Measurements from ENCODE around the gene C3orf20.
"Not testable (repeated sequence)": the region's sequence is repeated elsewhere in the genome, so short reads cannot be mapped to it uniquely, and the experiment has no call there.

Gene C3orf20

DNA sequence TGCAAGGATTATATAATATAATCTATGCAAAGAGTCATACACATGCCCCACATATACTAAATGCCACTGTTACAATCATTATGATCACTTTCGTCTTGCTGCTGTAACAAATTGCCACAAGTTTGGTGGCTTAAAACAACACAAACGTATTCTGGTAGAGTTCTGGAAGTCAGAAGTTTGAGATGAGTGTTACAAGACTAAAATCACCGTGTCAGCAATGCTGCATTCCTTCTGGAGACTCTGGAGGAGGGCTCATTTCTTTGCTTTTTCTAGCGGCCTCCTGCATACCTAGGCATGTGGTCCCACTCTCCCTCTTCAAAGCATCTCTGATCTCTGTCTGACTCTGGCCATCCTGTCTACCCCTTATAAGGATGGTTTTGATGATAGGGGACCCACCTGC, 24.7 kb upstream of the C3orf20 start:
- H3K4me1 ChIP-seq (ENCODE audit: control insufficient read depth, insufficient read depth, low read length) = no peaks in the 10 kb centered on the region
- peaks cover 10% of the 10 kb centered on the region for H3K36me3 ChIP-seq (ENCODE audit: control insufficient read depth, insufficient read depth, low read length)
- no peak overlapping the region for H3K9ac ChIP-seq (ENCODE audit: low read depth, low read length)
- H3K27me3 ChIP-seq (ENCODE audit: control insufficient read depth, insufficient read depth, low read length) = no peaks in the 10 kb centered on the region
- H3K4me3 ChIP-seq (ENCODE audit: low read depth, low read length) = no peak overlapping the region
- H3K27ac ChIP-seq (ENCODE audit: low read depth, low read length) = no peak overlapping the region
- H3K9me3 ChIP-seq (ENCODE audit: control insufficient read depth, insufficient read depth, low read length) = no peaks in the 10 kb centered on the region

DNA sequence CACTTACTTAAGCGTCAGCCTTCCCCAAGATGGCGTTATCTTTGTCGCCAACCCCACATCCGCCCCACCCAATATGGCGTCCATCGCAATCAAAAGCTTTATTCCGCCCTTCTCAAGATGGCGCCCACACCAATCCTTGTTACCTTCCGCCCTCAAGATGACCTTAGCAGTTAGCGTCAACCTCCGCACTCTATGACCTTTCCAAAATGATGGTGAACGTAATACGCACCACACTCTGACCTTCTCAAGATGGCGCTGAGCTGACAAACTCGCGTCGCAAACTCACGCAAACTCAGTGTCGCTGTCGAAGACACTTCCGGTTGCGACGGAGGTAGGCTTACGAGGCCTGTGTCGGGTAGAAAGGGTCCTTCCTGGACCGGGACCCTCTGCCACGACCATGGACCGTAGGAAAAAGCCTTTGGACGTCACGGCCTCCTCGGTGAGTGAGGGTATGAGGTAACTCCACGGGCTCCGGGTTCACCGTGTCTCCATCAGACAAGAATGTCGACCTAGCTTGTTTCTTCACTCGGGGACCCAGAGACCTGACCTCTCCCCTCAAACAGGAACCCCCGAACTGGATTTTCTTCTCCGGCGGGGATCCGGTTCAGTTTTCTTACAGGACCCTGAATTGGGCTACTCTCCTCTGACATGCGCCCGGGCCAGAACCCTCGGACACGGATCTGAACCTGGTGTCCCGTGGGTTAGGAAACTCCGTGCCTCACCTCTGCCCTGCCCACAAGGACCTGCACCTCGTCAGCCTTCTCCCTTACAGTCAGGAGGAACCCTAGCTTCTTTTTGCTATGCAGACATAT, 23.3 kb upstream of the C3orf20 start, which contains the start of gene CCDC174:
Gene CCDC174 (plus strand): TSS at position 323 of the 812 bp plus-strand sequence. CDS start 75 bp downstream, at position 398.
- Histone ChIP-seq H3K4me1 (ENCODE audit: control insufficient read depth, insufficient read depth, low read length) (no peaks in the 10 kb centered on the region), H3K27ac (ENCODE audit: low read depth, low read length) (peak within 1 kb of the TSS; percentile 56), H3K4me3 (ENCODE audit: low read depth, low read length) (peak within 1 kb of the TSS; percentile 87), H3K36me3 (ENCODE audit: control insufficient read depth, insufficient read depth, low read length) (peaks cover 24% of the 10 kb centered on the region), H3K27me3 (ENCODE audit: control insufficient read depth, insufficient read depth, low read length) (no peaks in the 10 kb centered on the region), H3K9ac (ENCODE audit: low read depth, low read length) (peak within 1 kb of the TSS; percentile 78), H3K9me3 (ENCODE audit: control insufficient read depth, insufficient read depth, low read length) (no peaks in the 10 kb centered on the region)

DNA sequence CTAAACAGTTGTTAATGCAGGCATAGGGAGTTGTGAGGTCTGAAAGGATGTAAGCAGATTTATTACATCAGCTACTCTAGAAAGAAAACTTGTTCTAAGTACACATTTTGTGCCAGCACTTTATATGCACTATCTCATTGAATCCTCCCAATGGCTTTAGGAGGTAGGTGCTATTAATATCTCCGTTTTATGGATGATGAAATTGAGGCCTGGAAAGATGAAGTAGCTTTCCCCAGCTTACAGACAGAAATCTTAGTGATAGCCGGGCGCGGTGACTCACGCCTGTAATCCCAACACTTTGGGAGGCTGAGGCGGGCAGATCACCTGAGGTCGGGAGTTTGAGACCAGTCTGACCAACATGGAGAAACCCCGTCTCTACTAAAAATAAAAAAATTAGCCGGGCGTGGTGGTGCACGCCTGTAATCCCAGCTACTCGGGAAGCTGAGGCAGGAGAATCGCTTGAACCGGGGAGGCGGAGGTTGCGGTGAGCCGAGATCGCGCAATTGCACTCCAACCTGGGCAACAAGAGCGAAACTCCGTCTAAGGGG, 22.5 kb upstream of the C3orf20 start:
- H3K9ac ChIP-seq (ENCODE audit: low read depth, low read length) = peak overlapping the region; percentile 78; the same call in 1 of the 2 replicates
- peaks cover 32% of the 10 kb centered on the region for H3K36me3 ChIP-seq (ENCODE audit: control insufficient read depth, insufficient read depth, low read length)
- not testable (repeated sequence) for H3K9me3 ChIP-seq (ENCODE audit: control insufficient read depth, insufficient read depth, low read length); H3K27ac ChIP-seq (ENCODE audit: low read depth, low read length); H3K27me3 ChIP-seq (ENCODE audit: control insufficient read depth, insufficient read depth, low read length); H3K4me1 ChIP-seq (ENCODE audit: control insufficient read depth, insufficient read depth, low read length)
- peak overlapping the region; percentile 87 for H3K4me3 ChIP-seq (ENCODE audit: low read depth, low read length)

DNA sequence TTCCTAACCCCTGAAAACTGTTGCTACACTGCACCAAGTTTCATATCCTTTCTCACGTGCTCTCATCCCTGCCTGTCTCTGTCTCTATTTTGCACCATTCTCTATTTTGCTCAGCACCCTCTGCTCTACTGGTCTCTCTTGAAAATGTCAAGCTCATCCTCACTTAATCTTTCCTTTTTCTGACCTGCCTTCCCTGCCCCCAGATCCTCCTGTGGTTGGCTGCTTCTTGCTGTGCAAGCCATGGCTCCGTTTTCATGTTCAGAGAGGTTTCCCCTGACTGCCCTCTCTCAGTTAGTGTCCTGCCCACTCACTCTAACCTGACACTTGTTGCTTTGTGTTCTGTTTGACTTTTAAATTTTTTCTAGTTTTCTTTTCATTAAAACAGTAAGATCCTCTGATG, 17.4 kb upstream of the C3orf20 start:
- no peak overlapping the region for H3K9ac ChIP-seq (ENCODE audit: low read depth, low read length)
- no peak overlapping the region for H3K4me3 ChIP-seq (ENCODE audit: low read depth, low read length)
- H3K36me3 ChIP-seq (ENCODE audit: control insufficient read depth, insufficient read depth, low read length) = peaks cover 83% of the 10 kb centered on the region
- no peaks in the 10 kb centered on the region for H3K4me1 ChIP-seq (ENCODE audit: control insufficient read depth, insufficient read depth, low read length)
- H3K27ac ChIP-seq (ENCODE audit: low read depth, low read length) = no peak overlapping the region
- no peaks in the 10 kb centered on the region for H3K27me3 ChIP-seq (ENCODE audit: control insufficient read depth, insufficient read depth, low read length)
- no peaks in the 10 kb centered on the region for H3K9me3 ChIP-seq (ENCODE audit: control insufficient read depth, insufficient read depth, low read length)

DNA sequence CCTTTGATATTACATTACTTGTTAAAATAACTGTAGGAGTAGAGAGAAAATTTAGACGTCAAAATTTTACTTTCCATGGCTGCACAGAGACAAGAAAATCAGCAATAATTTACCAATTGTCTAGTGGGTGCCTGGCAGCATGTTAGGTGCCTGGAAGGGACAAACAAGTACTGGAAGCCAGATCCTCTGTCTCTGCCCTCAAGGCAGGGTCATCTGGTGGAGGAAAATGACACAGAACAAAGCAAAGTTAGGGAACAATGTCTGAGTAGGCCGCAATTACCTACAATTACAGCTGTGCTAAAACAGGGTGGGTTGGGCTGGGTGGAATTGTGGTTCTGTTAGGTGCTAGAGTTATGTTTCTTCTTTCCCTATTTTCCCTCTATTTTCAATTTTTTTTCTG, 16.0 kb upstream of the C3orf20 start:
- Histone ChIP-seq H3K4me1 (ENCODE audit: control insufficient read depth, insufficient read depth, low read length) (no peaks in the 10 kb centered on the region), H3K9me3 (ENCODE audit: control insufficient read depth, insufficient read depth, low read length) (no peaks in the 10 kb centered on the region), H3K27ac (ENCODE audit: low read depth, low read length) (no peak overlapping the region), H3K36me3 (ENCODE audit: control insufficient read depth, insufficient read depth, low read length) (peaks cover 97% of the 10 kb centered on the region), H3K4me3 (ENCODE audit: low read depth, low read length) (no peak overlapping the region), H3K27me3 (ENCODE audit: control insufficient read depth, insufficient read depth, low read length) (no peaks in the 10 kb centered on the region), H3K9ac (ENCODE audit: low read depth, low read length) (no peak overlapping the region)

DNA sequence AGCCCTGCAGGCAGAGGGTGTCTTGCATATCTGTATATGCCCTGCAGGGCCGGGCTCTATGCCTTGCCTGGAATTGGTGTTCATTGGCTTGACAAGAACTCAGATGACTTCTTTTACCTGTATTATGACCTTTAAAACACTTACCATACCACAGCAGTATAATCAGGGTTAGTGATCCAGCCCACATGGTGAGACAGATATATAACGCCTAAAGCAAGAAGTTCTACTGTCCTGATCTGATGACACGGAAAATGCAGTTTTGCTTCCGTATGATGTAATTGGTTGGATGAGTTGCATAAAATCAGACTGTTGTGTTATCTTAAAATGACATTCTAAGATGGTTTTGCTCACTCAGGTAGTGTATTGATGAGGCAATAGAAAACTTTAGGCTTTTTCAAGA, 14.0 kb upstream of the C3orf20 start:
- Histone ChIP-seq H3K9me3 (ENCODE audit: control insufficient read depth, insufficient read depth, low read length) (no peaks in the 10 kb centered on the region), H3K27me3 (ENCODE audit: control insufficient read depth, insufficient read depth, low read length) (no peaks in the 10 kb centered on the region), H3K4me1 (ENCODE audit: control insufficient read depth, insufficient read depth, low read length) (no peaks in the 10 kb centered on the region), H3K27ac (ENCODE audit: low read depth, low read length) (no peak overlapping the region), H3K36me3 (ENCODE audit: control insufficient read depth, insufficient read depth, low read length) (peaks cover 97% of the 10 kb centered on the region), H3K9ac (ENCODE audit: low read depth, low read length) (no peak overlapping the region), H3K4me3 (ENCODE audit: low read depth, low read length) (no peak overlapping the region)

DNA sequence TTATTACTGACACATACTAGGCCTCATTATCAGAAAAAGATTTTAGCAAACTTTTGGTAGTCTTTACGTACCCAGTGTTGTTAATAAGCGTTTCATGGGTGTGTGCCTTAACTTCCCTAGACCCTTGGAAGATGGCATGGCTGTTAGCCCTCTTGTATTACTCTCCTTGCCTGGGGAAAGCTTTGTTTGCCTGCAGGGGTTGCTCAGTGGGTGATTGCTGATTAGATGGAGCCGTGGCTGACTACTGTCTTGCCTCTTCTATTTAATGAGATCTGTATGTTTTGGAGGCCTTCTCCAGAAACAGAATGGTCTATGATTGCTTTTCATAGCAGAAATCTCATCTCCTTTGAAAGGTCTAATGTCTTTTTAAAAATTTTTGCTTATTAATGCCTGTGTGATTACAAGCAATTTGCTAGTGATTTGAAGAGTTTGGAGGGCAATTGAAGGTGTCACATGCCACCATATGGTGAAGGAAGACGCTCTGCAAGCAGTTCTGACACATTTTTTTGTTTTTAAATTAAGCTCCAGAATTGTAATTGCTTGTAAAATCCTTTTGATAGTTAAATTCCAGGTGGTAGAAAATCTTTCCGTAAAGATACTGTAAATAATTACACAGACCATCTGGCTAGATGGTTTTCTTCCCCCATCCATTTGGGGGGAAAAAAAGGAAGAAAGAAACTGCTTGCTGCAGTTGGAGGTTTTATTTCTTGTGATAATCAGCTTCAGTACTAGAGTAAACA, 11.4 kb upstream of the C3orf20 start:
- H3K27ac ChIP-seq (ENCODE audit: low read depth, low read length) = no peak overlapping the region
- no peaks in the 10 kb centered on the region for H3K27me3 ChIP-seq (ENCODE audit: control insufficient read depth, insufficient read depth, low read length)
- H3K9ac ChIP-seq (ENCODE audit: low read depth, low read length) = no peak overlapping the region
- no peaks in the 10 kb centered on the region for H3K9me3 ChIP-seq (ENCODE audit: control insufficient read depth, insufficient read depth, low read length)
- peaks cover 97% of the 10 kb centered on the region for H3K36me3 ChIP-seq (ENCODE audit: control insufficient read depth, insufficient read depth, low read length)
- no peak overlapping the region for H3K4me3 ChIP-seq (ENCODE audit: low read depth, low read length)
- H3K4me1 ChIP-seq (ENCODE audit: control insufficient read depth, insufficient read depth, low read length) = no peaks in the 10 kb centered on the region

DNA sequence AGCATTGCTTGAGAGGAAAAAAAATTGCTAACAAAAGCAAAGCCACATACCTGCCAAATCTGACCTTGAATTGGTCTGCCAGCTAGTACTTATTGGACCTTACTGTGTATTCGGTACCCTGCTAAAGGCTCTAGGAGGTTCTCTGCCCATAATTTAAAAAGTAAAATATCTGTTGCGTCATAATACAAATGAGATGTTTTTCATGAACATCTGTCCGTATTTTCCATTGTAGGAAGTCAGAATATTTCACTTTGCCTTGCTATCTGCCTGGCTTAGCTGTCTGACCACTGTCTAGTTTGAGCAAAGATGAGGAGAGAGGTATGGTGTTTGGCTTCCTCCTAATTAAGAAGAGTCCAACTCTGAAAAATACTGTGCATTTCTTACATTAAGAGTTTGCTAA, 10.8 kb upstream of the C3orf20 start:
- no peak overlapping the region for H3K9ac ChIP-seq (ENCODE audit: low read depth, low read length)
- peaks cover 97% of the 10 kb centered on the region for H3K36me3 ChIP-seq (ENCODE audit: control insufficient read depth, insufficient read depth, low read length)
- no peak overlapping the region for H3K27ac ChIP-seq (ENCODE audit: low read depth, low read length)
- H3K4me3 ChIP-seq (ENCODE audit: low read depth, low read length) = no peak overlapping the region
- H3K27me3 ChIP-seq (ENCODE audit: control insufficient read depth, insufficient read depth, low read length) = no peaks in the 10 kb centered on the region
- no peaks in the 10 kb centered on the region for H3K9me3 ChIP-seq (ENCODE audit: control insufficient read depth, insufficient read depth, low read length)
- H3K4me1 ChIP-seq (ENCODE audit: control insufficient read depth, insufficient read depth, low read length) = no peaks in the 10 kb centered on the region

DNA sequence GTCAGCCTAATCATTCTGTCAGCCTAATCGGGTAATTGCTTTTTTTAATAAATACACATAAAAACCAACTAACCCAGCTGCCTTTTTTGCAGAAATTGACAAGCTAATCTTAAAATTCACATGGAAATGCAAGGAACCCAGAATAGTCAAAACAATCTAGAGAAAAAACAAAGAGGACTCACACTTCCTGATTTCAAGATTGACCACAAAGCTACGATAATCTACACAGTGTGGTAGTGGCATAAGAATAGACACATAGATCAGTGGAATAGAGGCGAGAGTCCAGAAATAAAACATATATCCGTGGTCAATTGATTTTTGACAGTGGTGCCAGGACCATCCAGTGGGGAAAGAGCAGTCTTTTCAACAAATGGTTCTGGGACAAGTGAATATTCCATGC, 2.4 kb upstream of the C3orf20 start:
- no peaks in the 10 kb centered on the region for H3K9me3 ChIP-seq (ENCODE audit: control insufficient read depth, insufficient read depth, low read length)
- no peak overlapping the region for H3K27ac ChIP-seq (ENCODE audit: low read depth, low read length)
- no peaks in the 10 kb centered on the region for H3K27me3 ChIP-seq (ENCODE audit: control insufficient read depth, insufficient read depth, low read length)
- H3K4me3 ChIP-seq (ENCODE audit: low read depth, low read length) = no peak overlapping the region
- peaks cover 54% of the 10 kb centered on the region for H3K36me3 ChIP-seq (ENCODE audit: control insufficient read depth, insufficient read depth, low read length)
- H3K4me1 ChIP-seq (ENCODE audit: control insufficient read depth, insufficient read depth, low read length) = no peaks in the 10 kb centered on the region
- H3K9ac ChIP-seq (ENCODE audit: low read depth, low read length) = no peak overlapping the region

DNA sequence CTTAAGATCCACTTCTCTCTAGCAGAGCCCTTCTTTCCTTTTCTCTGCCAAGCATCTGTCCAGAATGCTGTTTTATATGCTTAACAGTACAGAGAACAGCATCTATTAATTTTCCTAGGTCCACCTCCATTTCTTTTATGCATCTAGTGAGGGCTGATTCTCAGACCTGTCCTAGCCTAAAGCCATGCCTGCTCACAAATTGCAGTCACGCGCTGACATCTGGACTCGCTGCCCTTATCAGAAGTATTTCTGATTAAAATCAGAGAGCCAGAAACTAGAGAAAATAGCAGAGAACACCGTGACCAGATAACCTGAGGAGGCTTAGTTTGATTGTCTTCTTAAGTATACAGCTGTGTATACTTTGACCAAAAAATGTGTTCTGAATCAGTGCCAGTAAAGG, 1.9 kb downstream of the C3orf20 start:
- Histone ChIP-seq H3K27me3 (ENCODE audit: control insufficient read depth, insufficient read depth, low read length) (no peaks in the 10 kb centered on the region), H3K4me1 (ENCODE audit: control insufficient read depth, insufficient read depth, low read length) (no peaks in the 10 kb centered on the region), H3K9ac (ENCODE audit: low read depth, low read length) (no peak overlapping the region), H3K36me3 (ENCODE audit: control insufficient read depth, insufficient read depth, low read length) (peaks cover 11% of the 10 kb centered on the region), H3K9me3 (ENCODE audit: control insufficient read depth, insufficient read depth, low read length) (peaks cover 9% of the 10 kb centered on the region), H3K27ac (ENCODE audit: low read depth, low read length) (no peak overlapping the region), H3K4me3 (ENCODE audit: low read depth, low read length) (no peak overlapping the region)

DNA sequence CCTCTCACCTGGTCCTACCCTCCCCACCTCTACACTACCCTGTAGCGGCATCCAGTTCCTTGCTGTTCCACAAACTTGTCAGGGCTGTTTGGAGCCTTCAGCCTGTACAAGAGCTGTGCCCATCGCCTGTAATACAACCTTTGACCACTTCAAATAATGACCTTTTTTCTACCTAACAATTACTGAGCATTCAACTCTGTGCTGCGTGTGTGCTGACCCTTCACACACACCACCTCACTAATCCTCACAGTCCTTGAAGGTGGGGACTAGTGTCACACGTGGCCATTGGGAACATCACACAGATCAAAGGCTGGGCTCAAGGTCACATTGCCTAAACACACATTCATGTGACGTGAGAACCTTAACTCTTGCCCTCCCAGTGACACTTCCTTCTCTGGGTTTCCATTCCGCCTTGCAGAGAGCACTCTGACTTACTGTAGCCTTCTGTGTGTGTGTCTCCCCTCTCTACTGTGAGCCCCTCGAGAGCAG, 3.1 kb downstream of the C3orf20 start:
- no peak overlapping the region for H3K9ac ChIP-seq (ENCODE audit: low read depth, low read length)
- H3K4me1 ChIP-seq (ENCODE audit: control insufficient read depth, insufficient read depth, low read length) = no peaks in the 10 kb centered on the region
- H3K9me3 ChIP-seq (ENCODE audit: control insufficient read depth, insufficient read depth, low read length) = peaks cover 9% of the 10 kb centered on the region
- H3K27me3 ChIP-seq (ENCODE audit: control insufficient read depth, insufficient read depth, low read length) = no peaks in the 10 kb centered on the region
- H3K36me3 ChIP-seq (ENCODE audit: control insufficient read depth, insufficient read depth, low read length) = no peaks in the 10 kb centered on the region
- no peak overlapping the region for H3K4me3 ChIP-seq (ENCODE audit: low read depth, low read length)
- H3K27ac ChIP-seq (ENCODE audit: low read depth, low read length) = no peak overlapping the region
